ENCODE results near the gene P4HA2. TPM values are rescaled to one million over a fixed set of nuclear protein-coding genes. Genes with fewer than 3 reads are reported as not detected.

The P4HA2 gene
- total and polyA plus RNA-seq, 2 of the 13 experiments (the other 11 are each of a cell fraction or from before 2014, with no cell fraction given), result 37.7 to 126 TPM

DNA sequence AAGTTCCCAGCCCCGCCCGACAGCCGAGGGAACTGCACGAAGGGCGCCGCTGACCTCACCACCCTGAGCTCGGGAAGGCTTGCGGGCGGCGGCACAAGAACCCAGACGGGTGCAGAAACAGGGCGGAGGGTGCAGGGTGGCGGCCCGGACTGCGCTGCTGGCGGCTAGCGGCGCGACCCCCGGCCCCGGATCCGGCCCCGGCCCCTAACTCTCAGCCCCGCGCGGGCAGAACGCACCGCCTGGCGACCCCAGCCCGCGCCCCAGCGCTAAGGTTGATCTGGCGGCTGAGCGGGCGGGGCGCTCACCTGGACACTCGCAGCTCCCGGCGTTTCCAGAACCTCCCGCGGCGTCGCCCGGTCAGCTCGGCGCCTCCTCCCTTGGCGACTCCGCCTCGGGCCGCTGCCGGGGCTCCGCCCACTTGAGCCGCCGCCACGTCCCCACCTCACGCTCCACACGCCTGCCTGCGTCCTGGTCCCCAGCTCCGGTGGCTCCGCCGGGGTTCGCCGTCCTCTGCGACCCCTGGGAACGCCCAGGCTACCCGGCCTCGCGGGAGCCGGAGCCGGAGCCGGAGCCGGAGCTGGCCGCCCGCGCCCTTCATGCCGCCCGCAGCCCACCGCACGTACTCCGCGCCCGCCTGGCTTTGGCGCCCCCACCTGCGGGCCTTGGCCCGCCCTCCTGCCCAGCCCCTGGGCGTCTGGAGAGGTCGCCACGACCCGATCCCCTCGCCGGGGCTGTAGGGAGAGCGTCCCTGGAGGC is at the start of gene P4HA2 (continued):
- TF ChIP-seq PRPF4 (IDR thresholded peaks at IDR 0.05; ENCODE audit: low read depth, low read length, poor library complexity, severe bottlenecking) (no peak), ZNF564 (CRISPR knock-in tag; IDR thresholded peaks at IDR 0.05) (peak; percentile 68; the same call in 1 of the 2 replicates), POLR2AphosphoS2 (IDR thresholded peaks at IDR 0.05; ENCODE audit: low read depth, low read length) (no peak), BCL6 (CRISPR knock-in tag; IDR thresholded peaks at IDR 0.05) (no peak), SALL1 (CRISPR knock-in tag; IDR thresholded peaks at IDR 0.05) (peak; percentile 83), MZF1 (CRISPR knock-in tag; IDR thresholded peaks at IDR 0.05; ENCODE audit: borderline replicate concordance) (no peak), ZNF124 (CRISPR knock-in tag; IDR thresholded peaks at IDR 0.05) (no peak), MAFK (conservative IDR thresholded peaks at IDR 0.05 in 1 of 2, IDR thresholded peaks at IDR 0.05 in 1 of 2; ENCODE audit: low read length in 2 of 2) (no peak), ATAD3A (CRISPR knock-in tag; IDR thresholded peaks at IDR 0.05) (no peak)
- TF ChIP-seq, protein P1, sequence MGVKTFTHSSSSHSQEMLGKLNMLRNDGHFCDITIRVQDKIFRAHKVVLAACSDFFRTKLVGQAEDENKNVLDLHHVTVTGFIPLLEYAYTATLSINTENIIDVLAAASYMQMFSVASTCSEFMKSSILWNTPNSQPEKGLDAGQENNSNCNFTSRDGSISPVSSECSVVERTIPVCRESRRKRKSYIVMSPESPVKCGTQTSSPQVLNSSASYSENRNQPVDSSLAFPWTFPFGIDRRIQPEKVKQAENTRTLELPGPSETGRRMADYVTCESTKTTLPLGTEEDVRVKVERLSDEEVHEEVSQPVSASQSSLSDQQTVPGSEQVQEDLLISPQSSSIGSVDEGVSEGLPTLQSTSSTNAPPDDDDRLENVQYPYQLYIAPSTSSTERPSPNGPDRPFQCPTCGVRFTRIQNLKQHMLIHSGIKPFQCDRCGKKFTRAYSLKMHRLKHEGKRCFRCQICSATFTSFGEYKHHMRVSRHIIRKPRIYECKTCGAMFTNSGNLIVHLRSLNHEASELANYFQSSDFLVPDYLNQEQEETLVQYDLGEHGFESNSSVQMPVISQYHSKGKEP (CRISPR knock-in tag; IDR thresholded peaks at IDR 0.05), result no peak
- TF ChIP-seq, protein P2, sequence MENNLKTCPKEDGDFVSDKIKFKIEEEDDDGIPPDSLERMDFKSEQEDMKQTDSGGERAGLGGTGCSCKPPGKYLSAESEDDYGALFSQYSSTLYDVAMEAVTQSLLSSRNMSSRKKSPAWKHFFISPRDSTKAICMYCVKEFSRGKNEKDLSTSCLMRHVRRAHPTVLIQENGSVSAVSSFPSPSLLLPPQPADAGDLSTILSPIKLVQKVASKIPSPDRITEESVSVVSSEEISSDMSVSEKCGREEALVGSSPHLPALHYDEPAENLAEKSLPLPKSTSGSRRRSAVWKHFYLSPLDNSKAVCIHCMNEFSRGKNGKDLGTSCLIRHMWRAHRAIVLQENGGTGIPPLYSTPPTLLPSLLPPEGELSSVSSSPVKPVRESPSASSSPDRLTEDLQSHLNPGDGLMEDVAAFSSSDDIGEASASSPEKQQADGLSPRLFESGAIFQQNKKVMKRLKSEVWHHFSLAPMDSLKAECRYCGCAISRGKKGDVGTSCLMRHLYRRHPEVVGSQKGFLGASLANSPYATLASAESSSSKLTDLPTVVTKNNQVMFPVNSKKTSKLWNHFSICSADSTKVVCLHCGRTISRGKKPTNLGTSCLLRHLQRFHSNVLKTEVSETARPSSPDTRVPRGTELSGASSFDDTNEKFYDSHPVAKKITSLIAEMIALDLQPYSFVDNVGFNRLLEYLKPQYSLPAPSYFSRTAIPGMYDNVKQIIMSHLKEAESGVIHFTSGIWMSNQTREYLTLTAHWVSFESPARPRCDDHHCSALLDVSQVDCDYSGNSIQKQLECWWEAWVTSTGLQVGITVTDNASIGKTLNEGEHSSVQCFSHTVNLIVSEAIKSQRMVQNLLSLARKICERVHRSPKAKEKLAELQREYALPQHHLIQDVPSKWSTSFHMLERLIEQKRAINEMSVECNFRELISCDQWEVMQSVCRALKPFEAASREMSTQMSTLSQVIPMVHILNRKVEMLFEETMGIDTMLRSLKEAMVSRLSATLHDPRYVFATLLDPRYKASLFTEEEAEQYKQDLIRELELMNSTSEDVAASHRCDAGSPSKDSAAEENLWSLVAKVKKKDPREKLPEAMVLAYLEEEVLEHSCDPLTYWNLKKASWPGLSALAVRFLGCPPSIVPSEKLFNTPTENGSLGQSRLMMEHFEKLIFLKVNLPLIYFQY (CRISPR knock-in tag; IDR thresholded peaks at IDR 0.05; ENCODE audit: borderline replicate concordance), result peak; percentile 21; the same call in 1 of the 2 replicates
- TF ChIP-seq, protein P3, sequence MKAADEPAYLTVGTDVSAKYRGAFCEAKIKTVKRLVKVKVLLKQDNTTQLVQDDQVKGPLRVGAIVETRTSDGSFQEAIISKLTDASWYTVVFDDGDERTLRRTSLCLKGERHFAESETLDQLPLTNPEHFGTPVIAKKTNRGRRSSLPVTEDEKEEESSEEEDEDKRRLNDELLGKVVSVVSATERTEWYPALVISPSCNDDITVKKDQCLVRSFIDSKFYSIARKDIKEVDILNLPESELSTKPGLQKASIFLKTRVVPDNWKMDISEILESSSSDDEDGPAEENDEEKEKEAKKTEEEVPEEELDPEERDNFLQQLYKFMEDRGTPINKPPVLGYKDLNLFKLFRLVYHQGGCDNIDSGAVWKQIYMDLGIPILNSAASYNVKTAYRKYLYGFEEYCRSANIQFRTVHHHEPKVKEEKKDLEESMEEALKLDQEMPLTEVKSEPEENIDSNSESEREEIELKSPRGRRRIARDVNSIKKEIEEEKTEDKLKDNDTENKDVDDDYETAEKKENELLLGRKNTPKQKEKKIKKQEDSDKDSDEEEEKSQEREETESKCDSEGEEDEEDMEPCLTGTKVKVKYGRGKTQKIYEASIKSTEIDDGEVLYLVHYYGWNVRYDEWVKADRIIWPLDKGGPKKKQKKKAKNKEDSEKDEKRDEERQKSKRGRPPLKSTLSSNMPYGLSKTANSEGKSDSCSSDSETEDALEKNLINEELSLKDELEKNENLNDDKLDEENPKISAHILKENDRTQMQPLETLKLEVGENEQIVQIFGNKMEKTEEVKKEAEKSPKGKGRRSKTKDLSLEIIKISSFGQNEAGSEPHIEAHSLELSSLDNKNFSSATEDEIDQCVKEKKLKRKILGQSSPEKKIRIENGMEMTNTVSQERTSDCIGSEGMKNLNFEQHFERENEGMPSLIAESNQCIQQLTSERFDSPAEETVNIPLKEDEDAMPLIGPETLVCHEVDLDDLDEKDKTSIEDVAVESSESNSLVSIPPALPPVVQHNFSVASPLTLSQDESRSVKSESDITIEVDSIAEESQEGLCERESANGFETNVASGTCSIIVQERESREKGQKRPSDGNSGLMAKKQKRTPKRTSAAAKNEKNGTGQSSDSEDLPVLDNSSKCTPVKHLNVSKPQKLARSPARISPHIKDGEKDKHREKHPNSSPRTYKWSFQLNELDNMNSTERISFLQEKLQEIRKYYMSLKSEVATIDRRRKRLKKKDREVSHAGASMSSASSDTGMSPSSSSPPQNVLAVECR (CRISPR knock-in tag; IDR thresholded peaks at IDR 0.05; ENCODE audit: borderline replicate concordance), result peak; percentile 80
- TF ChIP-seq, protein P4, sequence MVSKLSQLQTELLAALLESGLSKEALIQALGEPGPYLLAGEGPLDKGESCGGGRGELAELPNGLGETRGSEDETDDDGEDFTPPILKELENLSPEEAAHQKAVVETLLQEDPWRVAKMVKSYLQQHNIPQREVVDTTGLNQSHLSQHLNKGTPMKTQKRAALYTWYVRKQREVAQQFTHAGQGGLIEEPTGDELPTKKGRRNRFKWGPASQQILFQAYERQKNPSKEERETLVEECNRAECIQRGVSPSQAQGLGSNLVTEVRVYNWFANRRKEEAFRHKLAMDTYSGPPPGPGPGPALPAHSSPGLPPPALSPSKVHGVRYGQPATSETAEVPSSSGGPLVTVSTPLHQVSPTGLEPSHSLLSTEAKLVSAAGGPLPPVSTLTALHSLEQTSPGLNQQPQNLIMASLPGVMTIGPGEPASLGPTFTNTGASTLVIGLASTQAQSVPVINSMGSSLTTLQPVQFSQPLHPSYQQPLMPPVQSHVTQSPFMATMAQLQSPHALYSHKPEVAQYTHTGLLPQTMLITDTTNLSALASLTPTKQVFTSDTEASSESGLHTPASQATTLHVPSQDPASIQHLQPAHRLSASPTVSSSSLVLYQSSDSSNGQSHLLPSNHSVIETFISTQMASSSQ (IDR thresholded peaks at IDR 0.05; ENCODE audit: low read depth), result no peak
- TF ChIP-seq, protein P4 (CRISPR knock-in tag; IDR thresholded peaks at IDR 0.05; ENCODE audit: borderline replicate concordance), result no peak
